Neuronal stem cell (in vitro differentiated cells): ENCODE data around the gene RNF214.

Source experiments
- DNase-seq: peaks from one replicate; pipeline ENCODE4 v3.0.0-alpha.2; 2013; ENCODE audit warnings: low spot score
- H2AFZ ChIP-seq: one replicate; pipeline ENCODE4 v1.6.1; 2013; ENCODE audit warnings: mild to moderate bottlenecking, low read length, inconsistent platforms
- H2AK5ac ChIP-seq: 2 replicates; pipeline ENCODE4 v1.6.1; 2013; ENCODE audit warnings: low read depth, mild to moderate bottlenecking, inconsistent platforms, low read length, moderate library complexity, mixed read lengths
- H2BK120ac ChIP-seq: 2 replicates; pipeline ENCODE4 v1.6.1; 2013; ENCODE audit warnings: low read depth, mild to moderate bottlenecking, inconsistent platforms, low read length, moderate library complexity, mixed read lengths
- H2BK12ac ChIP-seq: one replicate; pipeline ENCODE4 v1.6.1; 2013; ENCODE audit warnings: low read length, inconsistent platforms
- H2BK15ac ChIP-seq: 2 replicates; pipeline ENCODE4 v1.6.1; 2013; ENCODE audit warnings: mild to moderate bottlenecking, low read length, inconsistent platforms, mixed read lengths
- H2BK5ac ChIP-seq: one replicate; pipeline ENCODE4 v1.6.1; 2013; ENCODE audit warnings: inconsistent platforms, mild to moderate bottlenecking, low read length, moderate library complexity
- H3K14ac ChIP-seq: one replicate; pipeline ENCODE4 v1.6.1; 2013; ENCODE audit warnings: low read length, inconsistent platforms
- H3K18ac ChIP-seq: 2 replicates; pipeline ENCODE4 v1.6.1; 2013; ENCODE audit warnings: low read length, inconsistent platforms
- H3K23ac ChIP-seq: 2 replicates; pipeline ENCODE4 v1.6.1; 2013; ENCODE audit warnings: low read depth, mild to moderate bottlenecking, mixed read lengths, low read length, inconsistent platforms; ENCODE audit not compliant: poor library complexity
- H3K27ac ChIP-seq: replicated peaks from 3 replicates; pipeline ENCODE4 v1.5.1; 2013; ENCODE audit warnings: low read length, inconsistent platforms
- H3K27me3 ChIP-seq, 3 experiments: 2 replicates each; pipeline ENCODE4 v1.6.1; 2013; ENCODE audit warnings: low read length in 3 of 3, mild to moderate bottlenecking in 2 of 3, inconsistent platforms in 1 of 3, low read depth in 1 of 3, mixed read lengths in 1 of 3, moderate library complexity in 1 of 3; ENCODE audit not compliant: control insufficient read depth in 3 of 3, insufficient read depth in 3 of 3
- H3K36me3 ChIP-seq, 2 donors: replicated peaks in 1 of 2; 2 replicates each; pipeline ENCODE4 v1.6.1; 2013; ENCODE audit warnings: low read length in 2 of 2; ENCODE audit not compliant: control insufficient read depth in 2 of 2, insufficient read depth in 2 of 2
- H3K4ac ChIP-seq: 2 replicates; pipeline ENCODE4 v1.6.1; 2013; ENCODE audit warnings: inconsistent platforms, mild to moderate bottlenecking, low read length, moderate library complexity
- H3K4me1 ChIP-seq, 2 donors: 1 replicate in 1 of 2; 2 replicates in 1 of 2; pipeline ENCODE4 v1.6.1; 2013; ENCODE audit warnings: low read length in 2 of 2, low read depth in 1 of 2; ENCODE audit not compliant: control insufficient read depth in 2 of 2, insufficient read depth in 1 of 2
- H3K4me2 ChIP-seq: one replicate; pipeline ENCODE4 v1.6.1; 2013; ENCODE audit warnings: mild to moderate bottlenecking, low read length, inconsistent platforms; ENCODE audit not compliant: insufficient read depth, poor library complexity, severe bottlenecking
- H3K4me3 ChIP-seq, 2 donors: 2 replicates each; pipeline ENCODE4 v1.5.1; 2013; ENCODE audit warnings: low read length in 2 of 2, mild to moderate bottlenecking in 2 of 2, inconsistent platforms in 1 of 2, moderate library complexity in 1 of 2
- H3K79me1 ChIP-seq: one replicate; pipeline ENCODE4 v1.6.1; 2013; ENCODE audit warnings: low read depth, mild to moderate bottlenecking, inconsistent platforms, low read length, moderate library complexity
- H3K9ac ChIP-seq: one replicate; pipeline ENCODE4 v1.6.1; 2013; ENCODE audit warnings: mild to moderate bottlenecking, low read depth, low read length, inconsistent platforms; ENCODE audit not compliant: poor library complexity
- H3K9me3 ChIP-seq, 2 donors: replicated peaks in 1 of 2; 2 replicates each; pipeline versions ENCODE3 to v1.6.1; 2013; ENCODE audit warnings: low read length in 2 of 2, mild to moderate bottlenecking in 2 of 2, inconsistent platforms in 1 of 2, low read depth in 1 of 2, mixed read lengths in 1 of 2, moderate library complexity in 1 of 2; ENCODE audit not compliant: control insufficient read depth in 2 of 2, insufficient read depth in 1 of 2
- H4K8ac ChIP-seq: one replicate; pipeline ENCODE4 v1.6.1; 2013; ENCODE audit warnings: low read depth, mild to moderate bottlenecking, inconsistent platforms, low read length, moderate library complexity
- H4K91ac ChIP-seq: one replicate; pipeline ENCODE4 v1.6.1; 2013; ENCODE audit warnings: low read length, low read depth, mild to moderate bottlenecking, inconsistent platforms; ENCODE audit not compliant: poor library complexity
- WGBS, 2 donors: extraction: QIAGEN DNeasy Blood & Tissue Kit; methylation state at CpG; one replicate each; pipeline ENCODE4 v1.1.7; 2013; ENCODE audit warnings: missing lambda C conversion rate in 2 of 2, mixed read lengths in 1 of 2; ENCODE audit not compliant: insufficient read length in 2 of 2, insufficient replicate concordance in 1 of 2; ENCODE audit errors: extremely low coverage in 2 of 2; 5-methylcytosine and 5-hydroxymethylcytosine counted together

Gene RNF214

DNA sequence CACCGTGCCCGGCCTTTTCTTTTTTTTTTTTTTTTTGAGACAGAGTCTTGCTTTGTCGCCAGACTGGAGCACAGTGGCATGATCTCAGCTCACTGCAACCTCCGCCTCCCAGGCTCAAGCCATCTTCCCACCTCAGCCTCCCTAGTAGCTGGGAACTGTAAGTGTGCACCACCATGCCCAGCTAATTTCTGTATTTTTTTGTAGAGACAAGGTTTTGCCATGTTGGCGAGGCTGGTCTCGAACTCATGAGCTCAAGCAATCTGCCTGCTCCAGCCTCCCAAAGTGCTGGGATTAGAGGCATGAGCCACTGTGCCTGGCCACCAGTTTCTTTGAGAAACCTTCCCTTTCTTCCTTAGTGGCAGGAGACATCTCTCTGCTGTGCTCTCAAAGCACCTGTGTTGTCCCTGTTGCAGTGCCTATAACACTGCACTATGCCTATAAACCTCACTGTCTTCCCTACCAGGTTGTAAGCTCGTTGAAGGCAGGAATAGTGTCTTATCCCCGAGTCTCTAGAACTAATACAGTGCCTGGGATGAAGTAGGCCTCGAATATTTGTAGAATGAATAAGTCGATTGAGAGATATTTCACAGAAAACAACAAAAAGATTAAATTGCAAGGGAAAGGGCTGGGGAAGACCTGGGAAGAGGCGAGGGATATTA lies 19.6 kb upstream of the RNF214 start:
- Histone ChIP-seq H3K4me1 (peaks cover 4 to 8% of the 10 kb centered on the region in 2 donors), H2BK5ac (no peak overlapping the region), H2BK12ac (no peak overlapping the region), H2BK120ac (no peak overlapping the region), H3K27ac (no peak overlapping the region), H3K27me3 (no peaks in the 10 kb centered on the region), H3K79me1 (no peaks in the 10 kb centered on the region), H3K4me2 (no peak overlapping the region), H3K18ac (no peak overlapping the region), H3K36me3 (peaks cover 13 to 35% of the 10 kb centered on the region in 2 donors), H3K4me3 (no peak overlapping the region), H3K9ac (no peak overlapping the region), H3K9me3 (no peaks in the 10 kb centered on the region), H3K23ac (no peak overlapping the region), H3K4ac (no peak overlapping the region), H4K8ac (no peak overlapping the region), H3K14ac (no peak overlapping the region), H4K91ac (no peak overlapping the region), H2BK15ac (no peak overlapping the region), H2AFZ (no peak overlapping the region), H2AK5ac (no peak overlapping the region)
- DNase-seq: no peak
- no CpG with 5 or more reads among the region's 11 CpGs for WGBS, 2 donors

- H4K8ac ChIP-seq: no peak overlapping the region
- no peak overlapping the region for H2BK5ac ChIP-seq
- H2AK5ac ChIP-seq: no peak overlapping the region
- DNase-seq: no peak
- H4K91ac ChIP-seq: no peak overlapping the region
- H2AFZ ChIP-seq: peak overlapping the region; percentile 35
- H3K27me3 ChIP-seq: no peaks in the 10 kb centered on the region
- H3K4me1 ChIP-seq: peaks cover 4 to 8% of the 10 kb centered on the region in 2 donors
- no peaks in the 10 kb centered on the region for H3K79me1 ChIP-seq
- no peak overlapping the region for H3K18ac ChIP-seq
- WGBS, 2 donors: no CpG with 5 or more reads among the region's 7 CpGs
- no peak overlapping the region for H2BK120ac ChIP-seq
- H3K23ac ChIP-seq: no peak overlapping the region
- H3K4ac ChIP-seq: no peak overlapping the region
- H3K36me3 ChIP-seq: peaks cover 22 to 52% of the 10 kb centered on the region in 2 donors
- no peak overlapping the region for H3K14ac ChIP-seq
- no peak overlapping the region for H3K4me2 ChIP-seq
- H3K9ac ChIP-seq: no peak overlapping the region
- no peak overlapping the region for H2BK12ac ChIP-seq
- H3K27ac ChIP-seq: peak overlapping the region; percentile 79
- H2BK15ac ChIP-seq: no peak overlapping the region
- no peak overlapping the region for H3K4me3 ChIP-seq
- H3K9me3 ChIP-seq: no peaks in the 10 kb centered on the region
Measured at GRCh38 chr11:117214404-117215110, 17.9 kb upstream of the RNF214 start.

DNA sequence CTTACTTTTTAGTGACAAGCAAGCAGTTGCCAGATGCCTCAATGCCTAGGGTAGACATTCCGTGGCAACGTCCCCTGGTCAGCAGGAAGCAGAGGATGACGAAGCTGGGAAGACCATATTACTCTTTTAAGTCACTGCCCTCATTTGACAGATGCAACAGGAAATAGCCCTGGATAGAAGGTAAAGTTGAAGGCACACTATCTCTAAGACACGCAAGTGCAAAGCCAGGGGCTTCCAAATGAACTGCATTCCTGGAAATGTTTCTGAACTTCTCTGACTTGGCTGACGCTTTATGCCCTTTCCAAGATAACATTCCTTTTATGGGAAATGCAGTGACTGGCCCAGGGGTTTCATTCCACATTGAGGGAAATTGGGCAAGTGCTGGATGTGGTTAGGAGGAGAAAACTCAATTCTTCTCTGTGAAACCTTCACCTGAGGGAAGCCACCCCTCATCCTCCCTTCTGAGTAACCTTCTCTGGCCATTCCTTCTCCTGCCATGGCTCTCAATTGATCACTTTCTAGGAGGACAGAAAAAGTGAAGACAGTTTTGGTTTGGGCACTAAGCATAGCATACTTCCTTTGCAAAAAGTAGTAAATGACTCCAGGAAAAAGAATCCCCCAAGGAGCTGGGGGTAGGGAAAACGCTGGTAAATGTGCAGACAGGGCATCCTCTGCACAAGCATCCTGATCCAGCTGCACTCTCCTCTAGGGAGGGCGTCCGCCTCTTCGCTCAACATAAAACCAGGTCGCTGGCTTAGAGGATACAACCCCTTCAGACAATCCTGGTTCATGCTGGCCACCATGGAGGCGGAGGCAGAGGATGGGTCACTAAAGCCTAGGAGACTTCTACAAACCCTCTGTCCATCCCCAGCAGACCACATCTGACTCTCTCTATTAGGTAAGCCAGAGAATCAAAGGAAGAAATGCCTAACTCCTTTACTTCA lies 15.1 kb upstream of the RNF214 start:
- no peak overlapping the region for H2AK5ac ChIP-seq
- H3K36me3 ChIP-seq: peaks cover 22 to 74% of the 10 kb centered on the region in 2 donors
- H3K9me3 ChIP-seq: no peaks in the 10 kb centered on the region
- H2BK120ac ChIP-seq: no peak overlapping the region
- no peaks in the 10 kb centered on the region for H3K79me1 ChIP-seq
- no peak overlapping the region for H2BK5ac ChIP-seq
- H3K4me1 ChIP-seq: peaks cover 8 to 9% of the 10 kb centered on the region in 2 donors
- H3K23ac ChIP-seq: no peak overlapping the region
- no CpG with 5 or more reads among the region's 11 CpGs for WGBS, 2 donors
- H3K18ac ChIP-seq: no peak overlapping the region
- H4K8ac ChIP-seq: no peak overlapping the region
- H3K4me3 ChIP-seq: no peak overlapping the region
- no peaks in the 10 kb centered on the region for H3K27me3 ChIP-seq
- DNase-seq: no peak
- H4K91ac ChIP-seq: no peak overlapping the region
- H3K27ac ChIP-seq: no peak overlapping the region
- no peak overlapping the region for H3K4ac ChIP-seq
- no peak overlapping the region for H2BK15ac ChIP-seq
- H3K14ac ChIP-seq: no peak overlapping the region
- H2BK12ac ChIP-seq: no peak overlapping the region
- H3K4me2 ChIP-seq: no peak overlapping the region
- no peak overlapping the region for H2AFZ ChIP-seq
- no peak overlapping the region for H3K9ac ChIP-seq
